ENCODE results near the gene ANXA11. TPM values are rescaled to one million over a fixed set of nuclear protein-coding genes. Genes with fewer than 3 reads are reported as not detected.

Gene ANXA11
- total RNA-seq, 2 experiments from 2014 or later = 237 to 242 TPM

- Mint-ChIP-seq H3K27ac (peak overlapping the region; percentile 18), H3K4me1 (ENCODE audit: low read depth) (peaks cover 15% of the 10 kb centered on the region), H3K4me3 (no peak overlapping the region), H3K36me3 (peaks cover 9% of the 10 kb centered on the region), H3K27me3 (no peaks in the 10 kb centered on the region), H3K9me3 (peaks cover 21% of the 10 kb centered on the region)
- DNase-seq = no peak
- CTCF ChIA-PET = no interaction called here
- POLR2A ChIA-PET = interaction anchor here (1.3 kb wide), 1 partner anchor 32 kb away, joined by 3 read pairs; no protein-coding TSS in a partner anchor
- intact Hi-C loops (cut with micrococcal nuclease) = loop anchor here (1.0 kb wide), 1 partner anchor 36 kb away; no protein-coding TSS in a partner anchor
Measured at GRCh38 chr10:80110986-80111385, 94.4 kb downstream of the ANXA11 start.

- POLR2A ChIA-PET = interaction anchor here (0.7 kb wide), 1 partner anchor 317 kb away, joined by 3 read pairs; no protein-coding TSS in a partner anchor
- Mint-ChIP-seq H3K9me3 (peaks cover 21% of the 10 kb centered on the region), H3K4me1 (ENCODE audit: low read depth) (peaks cover 28% of the 10 kb centered on the region), H3K36me3 (peaks cover 9% of the 10 kb centered on the region), H3K4me3 (no peak overlapping the region), H3K27me3 (no peaks in the 10 kb centered on the region), H3K27ac (no peak overlapping the region)
- intact Hi-C loops (cut with micrococcal nuclease) = no loop called here
- no peak for DNase-seq
- CTCF ChIA-PET = interaction anchor here (1.4 kb wide), 1 partner anchor 61 kb away, joined by 4 read pairs; no protein-coding TSS in a partner anchor
Measured at GRCh38 chr10:80108576-80109239, 96.6 kb downstream of the ANXA11 start.

GRCh38 chr10:80104066-80104926 is 101.0 kb downstream of the ANXA11 start:
- peak; percentile 25 for DNase-seq
- no peaks in the 10 kb centered on the region for H3K27me3 Mint-ChIP-seq
- H3K4me3 Mint-ChIP-seq = no peak overlapping the region
- peaks cover 14% of the 10 kb centered on the region for H3K4me1 Mint-ChIP-seq (ENCODE audit: low read depth)
- ChIA-PET POLR2A (interaction anchor here (1.4 kb wide), 1 partner anchor 25 kb away, joined by 4 read pairs; no protein-coding TSS in a partner anchor), CTCF (no interaction called here)
- intact Hi-C loops (cut with micrococcal nuclease) = no loop called here
- peaks cover 18% of the 10 kb centered on the region for H3K9me3 Mint-ChIP-seq
- peaks cover 9% of the 10 kb centered on the region for H3K36me3 Mint-ChIP-seq
- no peak overlapping the region for H3K27ac Mint-ChIP-seq

Other genes starting within 250 kb of the ANXA11 start
- gene TMEM254, start 126.9 kb downstream of the ANXA11 start, total RNA-seq = 10 to 100 TPM; 11.6 to 12.3 TPM
- not detected for gene PLAC9, start 72.8 kb downstream of the ANXA11 start, total RNA-seq
- not detected for gene MAT1A, start 84.1 kb upstream of the ANXA11 start, total RNA-seq
- gene DYDC1, start 151.2 kb upstream of the ANXA11 start, total RNA-seq = not detected
- not detected for gene DYDC2, start 151.2 kb upstream of the ANXA11 start, total RNA-seq
- 10 to 100 TPM in 1 of 2 experiments, 1 to 10 TPM in 1; 9.5 to 10.1 TPM for gene PRXL2A, start 203.0 kb upstream of the ANXA11 start, total RNA-seq
- gene TSPAN14, start 248.8 kb upstream of the ANXA11 start, total RNA-seq = 10 to 100 TPM; 48.9 to 51.8 TPM